ENCODE data around the gene SLC1A7.

SLC1A7 gene

GRCh38 chr1:53104289-53104913, 38.0 kb downstream of the SLC1A7 start:
- DNase-seq (ENCODE audit: insufficient read length, low spot score) = no peak
- no peak for FAIRE-seq
- TF ChIP-seq TAF1 (IDR thresholded peaks at IDR 0.05; ENCODE audit: low read depth, low read length) (no peak), SPI1 (IDR thresholded peaks at IDR 0.05; ENCODE audit: low read depth, low read length) (no peak), POLR2A (IDR thresholded peaks at IDR 0.05; ENCODE audit: low read depth, low read length) (no peak), PAX5 (IDR thresholded peaks at IDR 0.05; ENCODE audit: insufficient read depth, low read length, severe bottlenecking) (no peak), POLR2AphosphoS5 (IDR thresholded peaks at IDR 0.05; ENCODE audit: low read depth, low read length) (no peak), POU2F2 (IDR thresholded peaks at IDR 0.05; ENCODE audit: low read depth, low read length) (no peak)

GRCh38 chr1:53094533-53094919, 47.9 kb downstream of the SLC1A7 start:
- TF ChIP-seq POU2F2 (IDR thresholded peaks at IDR 0.05; ENCODE audit: low read depth, low read length) (no peak), SPI1 (IDR thresholded peaks at IDR 0.05; ENCODE audit: low read depth, low read length) (no peak), POLR2A (IDR thresholded peaks at IDR 0.05; ENCODE audit: low read depth, low read length) (no peak), PAX5 (IDR thresholded peaks at IDR 0.05; ENCODE audit: insufficient read depth, low read length, severe bottlenecking) (no peak), TAF1 (IDR thresholded peaks at IDR 0.05; ENCODE audit: low read depth, low read length) (no peak), POLR2AphosphoS5 (IDR thresholded peaks at IDR 0.05; ENCODE audit: low read depth, low read length) (no peak)
- FAIRE-seq (no peak), DNase-seq (ENCODE audit: insufficient read length, low spot score) (no peak)

GRCh38 chr1:53093778-53094532, 48.5 kb downstream of the SLC1A7 start:
- no peak for TF ChIP-seq PAX5 (IDR thresholded peaks at IDR 0.05; ENCODE audit: insufficient read depth, low read length, severe bottlenecking)
- no peak for TF ChIP-seq SPI1 (IDR thresholded peaks at IDR 0.05; ENCODE audit: low read depth, low read length)
- TF ChIP-seq POLR2AphosphoS5 (IDR thresholded peaks at IDR 0.05; ENCODE audit: low read depth, low read length) = no peak
- no peak for TF ChIP-seq POLR2A (IDR thresholded peaks at IDR 0.05; ENCODE audit: low read depth, low read length)
- no peak for TF ChIP-seq TAF1 (IDR thresholded peaks at IDR 0.05; ENCODE audit: low read depth, low read length)
- no peak for TF ChIP-seq POU2F2 (IDR thresholded peaks at IDR 0.05; ENCODE audit: low read depth, low read length)
- DNase-seq (ENCODE audit: insufficient read length, low spot score) (no peak), FAIRE-seq (no peak)

GRCh38 chr1:53093451-53093754, 49.0 kb downstream of the SLC1A7 start:
- DNase-seq (ENCODE audit: insufficient read length, low spot score) (no peak), FAIRE-seq (no peak)
- TF ChIP-seq POLR2AphosphoS5 (IDR thresholded peaks at IDR 0.05; ENCODE audit: low read depth, low read length) = no peak
- no peak for TF ChIP-seq PAX5 (IDR thresholded peaks at IDR 0.05; ENCODE audit: insufficient read depth, low read length, severe bottlenecking)
- no peak for TF ChIP-seq POU2F2 (IDR thresholded peaks at IDR 0.05; ENCODE audit: low read depth, low read length)
- no peak for TF ChIP-seq POLR2A (IDR thresholded peaks at IDR 0.05; ENCODE audit: low read depth, low read length)
- TF ChIP-seq SPI1 (IDR thresholded peaks at IDR 0.05; ENCODE audit: low read depth, low read length) = no peak
- no peak for TF ChIP-seq TAF1 (IDR thresholded peaks at IDR 0.05; ENCODE audit: low read depth, low read length)

- TF ChIP-seq POLR2AphosphoS5 (IDR thresholded peaks at IDR 0.05; ENCODE audit: low read depth, low read length) (no peak), TAF1 (IDR thresholded peaks at IDR 0.05; ENCODE audit: low read depth, low read length) (no peak), SPI1 (IDR thresholded peaks at IDR 0.05; ENCODE audit: low read depth, low read length) (no peak), PAX5 (IDR thresholded peaks at IDR 0.05; ENCODE audit: insufficient read depth, low read length, severe bottlenecking) (no peak)
- DNase-seq (ENCODE audit: insufficient read length, low spot score) (no peak), FAIRE-seq (no peak)
Observed at GRCh38 chr1:53092659-53093450, 49.6 kb downstream of the SLC1A7 start.

GRCh38 chr1:53091841-53092645, 50.4 kb downstream of the SLC1A7 start:
- TF ChIP-seq PAX5 (IDR thresholded peaks at IDR 0.05; ENCODE audit: insufficient read depth, low read length, severe bottlenecking) = no peak
- no peak for TF ChIP-seq SPI1 (IDR thresholded peaks at IDR 0.05; ENCODE audit: low read depth, low read length)
- no peak for TF ChIP-seq POLR2AphosphoS5 (IDR thresholded peaks at IDR 0.05; ENCODE audit: low read depth, low read length)
- no peak for TF ChIP-seq TAF1 (IDR thresholded peaks at IDR 0.05; ENCODE audit: low read depth, low read length)
- no peak for TF ChIP-seq POU2F2 (IDR thresholded peaks at IDR 0.05; ENCODE audit: low read depth, low read length)
- no peak for TF ChIP-seq POLR2A (IDR thresholded peaks at IDR 0.05; ENCODE audit: low read depth, low read length)
- no peak for DNase-seq (ENCODE audit: insufficient read length, low spot score)
- FAIRE-seq = no peak

GRCh38 chr1:53090227-53091147, 52.0 kb downstream of the SLC1A7 start:
- FAIRE-seq (no peak), DNase-seq (ENCODE audit: insufficient read length, low spot score) (no peak)
- no peak for TF ChIP-seq POLR2AphosphoS5 (IDR thresholded peaks at IDR 0.05; ENCODE audit: low read depth, low read length)

GRCh38 chr1:53089478-53090226, 52.8 kb downstream of the SLC1A7 start:
- TF ChIP-seq POLR2AphosphoS5 (IDR thresholded peaks at IDR 0.05; ENCODE audit: low read depth, low read length) (no peak), PAX5 (IDR thresholded peaks at IDR 0.05; ENCODE audit: insufficient read depth, low read length, severe bottlenecking) (no peak), TAF1 (IDR thresholded peaks at IDR 0.05; ENCODE audit: low read depth, low read length) (no peak), POU2F2 (IDR thresholded peaks at IDR 0.05; ENCODE audit: low read depth, low read length) (no peak), POLR2A (IDR thresholded peaks at IDR 0.05; ENCODE audit: low read depth, low read length) (no peak)
- no peak for FAIRE-seq
- DNase-seq (ENCODE audit: insufficient read length, low spot score) = no peak

Data from GM12891 (cell line).